Measurements from ENCODE around the gene OGFOD1. TPM values are rescaled to one million over a fixed set of nuclear protein-coding genes. Genes with fewer than 3 reads are reported as not detected.

The OGFOD1 gene
- total RNA-seq (10 to 100 TPM; 87.9 to 91.9 TPM), polyA plus RNA-seq (114 TPM)

GRCh38 chr16:56450986-56451752 is at the start of gene OGFOD1, which contains the start of gene NUDT21:
TSS of gene OGFOD1 (plus strand) at chr16:56451554. CDS start at chr16:56451613, 59 bp downstream.
TSS of gene NUDT21 (minus strand) at chr16:56451332. CDS start at chr16:56451202, 130 bp downstream.
- Mint-ChIP-seq H3K9me3 (no peaks in the 10 kb centered on the region), H3K4me1 (peaks cover 62 to 75% (median 72%) of the 10 kb centered on the region in 3 donors), H3K36me3 (peaks cover 7 to 63% (median 16%) of the 10 kb centered on the region in 3 donors), H3K4me3 (peak within 1 kb of the TSS; percentile 90 to 99 (median 97)), H3K27ac (peak within 1 kb of the TSS; percentile 57 to 99 (median 96)), H3K27me3 (no peaks in the 10 kb centered on the region)
- DNase-seq: peak; percentile 87 to 95 (median 93)
- Histone ChIP-seq H3K9me3 (ENCODE audit: low read length) (no peaks in the 10 kb centered on the region), H3K4me3 (ENCODE audit: low read length) (peak within 1 kb of the TSS; percentile 73), H3K36me3 (ENCODE audit: insufficient read depth, low read length) (peaks cover 19% of the 10 kb centered on the region), H3K27me3 (ENCODE audit: insufficient read depth, low read length, poor library complexity, severe bottlenecking) (no peaks in the 10 kb centered on the region), H3K27ac (ENCODE audit: low read depth, low read length) (peak within 1 kb of the TSS; percentile 69), H3K4me1 (ENCODE audit: insufficient read depth, low read length) (peaks cover 50% of the 10 kb centered on the region)
- CTCF ChIA-PET: interaction anchor here (1.2 kb wide), 1 partner anchor 13 kb away, joined by 3 read pairs; no protein-coding TSS in a partner anchor
- POLR2A ChIA-PET: interaction anchor here (0.6 to 1.2 kb wide), 4 partner anchors 9 to 481 kb away, joined by 3 to 5 read pairs (median 4); partner anchors contain the start of gene HERPUD1

GRCh38 chr16:56405977-56406672 is 45.2 kb upstream of the OGFOD1 start:
- CTCF ChIA-PET: no interaction called here
- Histone ChIP-seq H3K4me3 (ENCODE audit: low read length) (no peak overlapping the region), H3K4me1 (ENCODE audit: insufficient read depth, low read length) (no peaks in the 10 kb centered on the region), H3K27me3 (ENCODE audit: insufficient read depth, low read length, poor library complexity, severe bottlenecking) (no peaks in the 10 kb centered on the region), H3K9me3 (ENCODE audit: low read length) (no peaks in the 10 kb centered on the region), H3K27ac (ENCODE audit: low read depth, low read length) (no peak overlapping the region), H3K36me3 (ENCODE audit: insufficient read depth, low read length) (peaks cover 50% of the 10 kb centered on the region)
- Mint-ChIP-seq H3K36me3 (peaks cover 15 to 67% (median 28%) of the 10 kb centered on the region in 3 donors), H3K9me3 (no peaks in the 10 kb centered on the region), H3K27me3 (no peaks in the 10 kb centered on the region), H3K4me3 (no peak overlapping the region), H3K27ac (no peak overlapping the region), H3K4me1 (peaks cover 0 to 3% (median 2%) of the 10 kb centered on the region in 3 donors)
- POLR2A ChIA-PET: no interaction called here
- DNase-seq: no peak

GRCh38 chr16:56408379-56409098 is 42.8 kb upstream of the OGFOD1 start:
- no peaks in the 10 kb centered on the region for H3K27me3 Mint-ChIP-seq
- no peak for DNase-seq
- H3K27ac ChIP-seq (ENCODE audit: low read depth, low read length): no peak overlapping the region
- H3K9me3 ChIP-seq (ENCODE audit: low read length): no peaks in the 10 kb centered on the region
- H3K4me1 ChIP-seq (ENCODE audit: insufficient read depth, low read length): no peaks in the 10 kb centered on the region
- no peaks in the 10 kb centered on the region for H3K27me3 ChIP-seq (ENCODE audit: insufficient read depth, low read length, poor library complexity, severe bottlenecking)
- peaks cover 47% of the 10 kb centered on the region for H3K36me3 ChIP-seq (ENCODE audit: insufficient read depth, low read length)
- H3K4me3 ChIP-seq (ENCODE audit: low read length): no peak overlapping the region
- POLR2A ChIA-PET: no interaction called here
- H3K4me1 Mint-ChIP-seq: peaks cover 2 to 4% (median 3%) of the 10 kb centered on the region in 3 donors
- CTCF ChIA-PET: no interaction called here
- H3K36me3 Mint-ChIP-seq: peaks cover 9 to 68% (median 18%) of the 10 kb centered on the region in 3 donors
- H3K27ac Mint-ChIP-seq: peak overlapping the region in 3 of 8 donors; percentile 1 to 32 (median 18)
- no peaks in the 10 kb centered on the region for H3K9me3 Mint-ChIP-seq
- peak overlapping the region in 1 of 7 donors; percentile 34 for H3K4me3 Mint-ChIP-seq

GRCh38 chr16:56409195-56409594 is 42.2 kb upstream of the OGFOD1 start:
- Mint-ChIP-seq H3K4me3 (no peak overlapping the region), H3K9me3 (no peaks in the 10 kb centered on the region), H3K4me1 (peaks cover 4 to 8% (median 6%) of the 10 kb centered on the region in 3 donors), H3K36me3 (peaks cover 9 to 73% (median 23%) of the 10 kb centered on the region in 3 donors), H3K27me3 (no peaks in the 10 kb centered on the region), H3K27ac (no peak overlapping the region)
- DNase-seq: no peak
- H3K27me3 ChIP-seq (ENCODE audit: insufficient read depth, low read length, poor library complexity, severe bottlenecking): no peaks in the 10 kb centered on the region
- ChIA-PET POLR2A (no interaction called here), CTCF (no interaction called here)
- no peaks in the 10 kb centered on the region for H3K4me1 ChIP-seq (ENCODE audit: insufficient read depth, low read length)
- H3K4me3 ChIP-seq (ENCODE audit: low read length): no peak overlapping the region
- no peaks in the 10 kb centered on the region for H3K9me3 ChIP-seq (ENCODE audit: low read length)
- no peak overlapping the region for H3K27ac ChIP-seq (ENCODE audit: low read depth, low read length)
- peaks cover 44% of the 10 kb centered on the region for H3K36me3 ChIP-seq (ENCODE audit: insufficient read depth, low read length)

- Histone ChIP-seq H3K4me3 (ENCODE audit: low read length) (no peak overlapping the region), H3K9me3 (ENCODE audit: low read length) (no peaks in the 10 kb centered on the region), H3K36me3 (ENCODE audit: insufficient read depth, low read length) (peaks cover 32% of the 10 kb centered on the region), H3K4me1 (ENCODE audit: insufficient read depth, low read length) (no peaks in the 10 kb centered on the region), H3K27ac (ENCODE audit: low read depth, low read length) (no peak overlapping the region), H3K27me3 (ENCODE audit: insufficient read depth, low read length, poor library complexity, severe bottlenecking) (no peaks in the 10 kb centered on the region)
- Mint-ChIP-seq H3K9me3 (no peaks in the 10 kb centered on the region), H3K27ac (no peak overlapping the region), H3K27me3 (no peaks in the 10 kb centered on the region), H3K4me1 (peaks cover 12 to 22% (median 19%) of the 10 kb centered on the region in 3 donors), H3K36me3 (peaks cover 9 to 62% (median 17%) of the 10 kb centered on the region in 3 donors), H3K4me3 (no peak overlapping the region)
- ChIA-PET CTCF (no interaction called here), POLR2A (interaction anchor here (0.6 kb wide), 1 partner anchor 97 kb away, joined by 3 read pairs; no protein-coding TSS in a partner anchor)
- no peak for DNase-seq
Measured at GRCh38 chr16:56411123-56411522, 40.2 kb upstream of the OGFOD1 start.

GRCh38 chr16:56411624-56412023 is 39.7 kb upstream of the OGFOD1 start:
- Mint-ChIP-seq H3K4me3 (no peak overlapping the region), H3K9me3 (no peaks in the 10 kb centered on the region), H3K27ac (no peak overlapping the region), H3K27me3 (no peaks in the 10 kb centered on the region), H3K4me1 (peaks cover 13 to 23% (median 19%) of the 10 kb centered on the region in 3 donors), H3K36me3 (peaks cover 9 to 62% (median 17%) of the 10 kb centered on the region in 3 donors)
- Histone ChIP-seq H3K36me3 (ENCODE audit: insufficient read depth, low read length) (peaks cover 32% of the 10 kb centered on the region), H3K4me1 (ENCODE audit: insufficient read depth, low read length) (no peaks in the 10 kb centered on the region), H3K4me3 (ENCODE audit: low read length) (no peak overlapping the region), H3K9me3 (ENCODE audit: low read length) (no peaks in the 10 kb centered on the region), H3K27me3 (ENCODE audit: insufficient read depth, low read length, poor library complexity, severe bottlenecking) (no peaks in the 10 kb centered on the region), H3K27ac (ENCODE audit: low read depth, low read length) (no peak overlapping the region)
- DNase-seq: no peak
- CTCF ChIA-PET: no interaction called here
- POLR2A ChIA-PET: interaction anchor here (0.6 kb wide), 1 partner anchor 97 kb away, joined by 3 read pairs; no protein-coding TSS in a partner anchor

GRCh38 chr16:56413381-56413780 is 38.0 kb upstream of the OGFOD1 start:
- Mint-ChIP-seq H3K4me3 (no peak overlapping the region), H3K36me3 (peaks cover 4 to 54% (median 16%) of the 10 kb centered on the region in 3 donors), H3K9me3 (no peaks in the 10 kb centered on the region), H3K27me3 (no peaks in the 10 kb centered on the region), H3K27ac (peak overlapping the region in 2 of 8 donors; percentile 46 to 52), H3K4me1 (peaks cover 13 to 23% (median 23%) of the 10 kb centered on the region in 3 donors)
- DNase-seq: no peak
- ChIA-PET POLR2A (no interaction called here), CTCF (no interaction called here)
- no peaks in the 10 kb centered on the region for H3K4me1 ChIP-seq (ENCODE audit: insufficient read depth, low read length)
- no peak overlapping the region for H3K4me3 ChIP-seq (ENCODE audit: low read length)
- no peaks in the 10 kb centered on the region for H3K27me3 ChIP-seq (ENCODE audit: insufficient read depth, low read length, poor library complexity, severe bottlenecking)
- H3K9me3 ChIP-seq (ENCODE audit: low read length): no peaks in the 10 kb centered on the region
- peaks cover 24% of the 10 kb centered on the region for H3K36me3 ChIP-seq (ENCODE audit: insufficient read depth, low read length)
- no peak overlapping the region for H3K27ac ChIP-seq (ENCODE audit: low read depth, low read length)
